NCI-H446 (cell line): ENCODE data around the gene CTNNBL1.
A peak's percentile ranks its signal among the peaks of the same experiment; 100 is the strongest.

Experiments
- DNase-seq, 2 experiments: peaks; one replicate each; lab custom pipeline; 2025; lab: John Stamatoyannopoulos, UW

Gene CTNNBL1

GRCh38 chr20:37741570-37741969 is 47.7 kb downstream of the CTNNBL1 start:
- DNase-seq: no peak

GRCh38 chr20:37742131-37742530 is 48.3 kb downstream of the CTNNBL1 start:
- DNase-seq: no peak

GRCh38 chr20:37744347-37744746 is 50.5 kb downstream of the CTNNBL1 start:
- no peak for DNase-seq

- no peak for DNase-seq
Observed at GRCh38 chr20:37745553-37745952, 51.7 kb downstream of the CTNNBL1 start.

- DNase-seq: no peak
Observed at GRCh38 chr20:37748015-37748414, 54.2 kb downstream of the CTNNBL1 start.

GRCh38 chr20:37749218-37749617 is 55.4 kb downstream of the CTNNBL1 start:
- DNase-seq: no peak

GRCh38 chr20:37749620-37750403 is 56.0 kb downstream of the CTNNBL1 start:
- peak in 1 of 2 experiments; percentile 10 for DNase-seq

GRCh38 chr20:37755665-37756064 is 61.8 kb downstream of the CTNNBL1 start:
- DNase-seq: no peak

GRCh38 chr20:37756234-37756633 is 62.4 kb downstream of the CTNNBL1 start:
- DNase-seq: no peak

GRCh38 chr20:37757550-37757949 is 63.7 kb downstream of the CTNNBL1 start:
- no peak for DNase-seq

- no peak for DNase-seq
Observed at GRCh38 chr20:37758332-37758731, 64.5 kb downstream of the CTNNBL1 start.

- no peak for DNase-seq
Observed at GRCh38 chr20:37759052-37759553, 65.3 kb downstream of the CTNNBL1 start.

- DNase-seq: no peak
Observed at GRCh38 chr20:37759761-37760209, 66.0 kb downstream of the CTNNBL1 start.

- DNase-seq: no peak
Observed at GRCh38 chr20:37760322-37760721, 66.5 kb downstream of the CTNNBL1 start.

GRCh38 chr20:37762716-37763485 is 69.1 kb downstream of the CTNNBL1 start:
- DNase-seq: no peak

GRCh38 chr20:37764333-37764935 is 70.6 kb downstream of the CTNNBL1 start:
- DNase-seq: no peak

- no peak for DNase-seq
Observed at GRCh38 chr20:37770908-37771307, 77.1 kb downstream of the CTNNBL1 start.

- DNase-seq: no peak
Observed at GRCh38 chr20:37773291-37773826, 79.5 kb downstream of the CTNNBL1 start.

GRCh38 chr20:37774156-37774555 is 80.3 kb downstream of the CTNNBL1 start:
- DNase-seq: peak in 1 of 2 experiments; percentile 15

- no peak for DNase-seq
Observed at GRCh38 chr20:37775200-37775599, 81.4 kb downstream of the CTNNBL1 start.

- no peak for DNase-seq
Observed at GRCh38 chr20:37776049-37776448, 82.2 kb downstream of the CTNNBL1 start.

GRCh38 chr20:37776526-37776925 is 82.7 kb downstream of the CTNNBL1 start:
- no peak for DNase-seq
